Endothelial cell of umbilical vein (primary cell): ENCODE measurements around the gene EFHC1.
"Not testable (repeated sequence)": the region's sequence is repeated elsewhere in the genome, so short reads cannot be mapped to it uniquely, and the experiment has no call there.

Experiments
- GATA2 ChIP-seq: IDR thresholded peaks from 2 replicates; pipeline ENCODE4 v1.7.0; 2011; ENCODE audit warnings: low read depth, mild to moderate bottlenecking, moderate library complexity, mixed read lengths, low read length; ENCODE audit not compliant: insufficient read length, insufficient read depth
- POLR2A ChIP-seq: IDR thresholded peaks from 2 replicates; pipeline ENCODE4 v1.6.1; 2012; ENCODE audit warnings: low read depth, mild to moderate bottlenecking, control low read depth, low read length
- TF ChIP-seq, protein P1 (sequence below), 2 donors: IDR thresholded peaks; 1 replicate in 1 of 2; 2 replicates in 1 of 2; pipeline ENCODE4 v1.5.1; 2011; ENCODE audit warnings: low read length in 2 of 2, mild to moderate bottlenecking in 2 of 2, moderate library complexity in 2 of 2, control low read depth in 1 of 2, inconsistent platforms in 1 of 2, low read depth in 1 of 2; ENCODE audit not compliant: insufficient read depth in 1 of 2; ENCODE audit errors: extremely low read depth in 1 of 2

DNA sequence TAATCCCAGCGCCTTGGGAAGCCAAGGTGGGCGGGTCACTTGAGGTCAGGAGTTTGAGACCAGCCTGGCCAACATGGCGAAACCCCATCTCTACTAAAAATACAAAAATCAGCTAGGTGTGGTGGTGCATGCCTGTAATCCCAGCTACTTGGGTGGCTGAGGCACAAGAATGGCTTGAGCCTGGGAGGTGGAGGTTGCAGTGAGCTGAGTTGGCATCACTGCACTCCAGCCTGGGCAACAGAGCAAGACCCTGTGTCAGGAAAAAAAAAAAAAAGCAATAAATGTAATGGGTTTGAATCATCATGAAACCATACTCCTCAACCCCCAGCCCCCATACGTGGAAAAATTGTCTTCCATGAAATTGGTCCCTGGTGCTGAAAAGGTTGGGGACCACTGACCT, 32.0 kb upstream of the EFHC1 start:
- not testable (repeated sequence) for TF ChIP-seq POLR2A, GATA2
- TF ChIP-seq, protein P1, sequence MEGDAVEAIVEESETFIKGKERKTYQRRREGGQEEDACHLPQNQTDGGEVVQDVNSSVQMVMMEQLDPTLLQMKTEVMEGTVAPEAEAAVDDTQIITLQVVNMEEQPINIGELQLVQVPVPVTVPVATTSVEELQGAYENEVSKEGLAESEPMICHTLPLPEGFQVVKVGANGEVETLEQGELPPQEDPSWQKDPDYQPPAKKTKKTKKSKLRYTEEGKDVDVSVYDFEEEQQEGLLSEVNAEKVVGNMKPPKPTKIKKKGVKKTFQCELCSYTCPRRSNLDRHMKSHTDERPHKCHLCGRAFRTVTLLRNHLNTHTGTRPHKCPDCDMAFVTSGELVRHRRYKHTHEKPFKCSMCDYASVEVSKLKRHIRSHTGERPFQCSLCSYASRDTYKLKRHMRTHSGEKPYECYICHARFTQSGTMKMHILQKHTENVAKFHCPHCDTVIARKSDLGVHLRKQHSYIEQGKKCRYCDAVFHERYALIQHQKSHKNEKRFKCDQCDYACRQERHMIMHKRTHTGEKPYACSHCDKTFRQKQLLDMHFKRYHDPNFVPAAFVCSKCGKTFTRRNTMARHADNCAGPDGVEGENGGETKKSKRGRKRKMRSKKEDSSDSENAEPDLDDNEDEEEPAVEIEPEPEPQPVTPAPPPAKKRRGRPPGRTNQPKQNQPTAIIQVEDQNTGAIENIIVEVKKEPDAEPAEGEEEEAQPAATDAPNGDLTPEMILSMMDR (IDR thresholded peaks at IDR 0.05; ENCODE audit: extremely low read depth in 1 of 2, insufficient read depth in 1 of 2, low read depth in 1 of 2, low read length in 2 of 2): not testable (repeated sequence)
